Nephron progenitor cell (in vitro differentiated cells): ENCODE results near the gene IZUMO4.

Experiments used
- DNase-seq: peaks from one replicate; pipeline ENCODE4 v3.0.0; 2021
- H3K27ac Mint-ChIP-seq: 2 replicates; pipeline ENCODE4 v1.8.0; 2021; ENCODE audit warnings: mild to moderate bottlenecking, moderate library complexity, mixed read lengths
- H3K27me3 Mint-ChIP-seq: 2 replicates; pipeline ENCODE4 v1.8.0; 2021; ENCODE audit warnings: mild to moderate bottlenecking, low read depth, mixed read lengths; ENCODE audit not compliant: poor library complexity
- H3K36me3 Mint-ChIP-seq: 2 replicates; pipeline ENCODE4 v1.8.0; 2021; ENCODE audit warnings: low read depth, mixed read lengths
- H3K4me1 Mint-ChIP-seq: 2 replicates; pipeline ENCODE4 v1.8.0; 2021; ENCODE audit warnings: mixed read lengths
- H3K4me3 Mint-ChIP-seq: 2 replicates; pipeline ENCODE4 v1.8.0; 2021; ENCODE audit warnings: mild to moderate bottlenecking, moderate library complexity, mixed read lengths
- H3K9me3 Mint-ChIP-seq: 2 replicates; pipeline ENCODE4 v1.8.0; 2021; ENCODE audit warnings: mild to moderate bottlenecking, moderate library complexity, mixed read lengths
- CTCF ChIP-seq: fragments of 200-600 bp; sonication (generic); IDR thresholded peaks from 2 replicates; pipeline ENCODE4 v1.5.0; 2021; ENCODE audit warnings: antibody characterized with exemption

IZUMO4 gene

GRCh38 chr19:2096480-2097202 lies at the start of gene IZUMO4:
Gene IZUMO4 (plus strand): TSS chr19:2096915. CDS start chr19:2096946, 31 bp downstream.
- peak within 1 kb of the TSS; percentile 96 for H3K27ac Mint-ChIP-seq
- peak; percentile 100 for DNase-seq
- TF ChIP-seq CTCF: peak; percentile 13
- H3K27me3 Mint-ChIP-seq: no peaks in the 10 kb centered on the region
- peaks cover 4% of the 10 kb centered on the region for H3K36me3 Mint-ChIP-seq
- no peaks in the 10 kb centered on the region for H3K9me3 Mint-ChIP-seq
- peak within 1 kb of the TSS; percentile 89 for H3K4me3 Mint-ChIP-seq
- H3K4me1 Mint-ChIP-seq: peaks cover 32% of the 10 kb centered on the region

- H3K27ac Mint-ChIP-seq: peak overlapping the region; percentile 75
- H3K4me3 Mint-ChIP-seq: no peak overlapping the region
- no peaks in the 10 kb centered on the region for H3K9me3 Mint-ChIP-seq
- H3K4me1 Mint-ChIP-seq: peaks cover 26% of the 10 kb centered on the region
- DNase-seq: no peak
- no peak for TF ChIP-seq CTCF
- no peaks in the 10 kb centered on the region for H3K27me3 Mint-ChIP-seq
- H3K36me3 Mint-ChIP-seq: peaks cover 4% of the 10 kb centered on the region
These were observed 49.7 kb upstream of the IZUMO4 start for GRCh38 chr19:2047076-2047448.

- Mint-ChIP-seq H3K36me3 (peaks cover 4% of the 10 kb centered on the region), H3K9me3 (no peaks in the 10 kb centered on the region), H3K4me1 (peaks cover 26% of the 10 kb centered on the region), H3K4me3 (no peak overlapping the region), H3K27me3 (no peaks in the 10 kb centered on the region), H3K27ac (no peak overlapping the region)
- no peak for TF ChIP-seq CTCF
- DNase-seq: no peak
These were observed 49.1 kb upstream of the IZUMO4 start for GRCh38 chr19:2047449-2048103.

- Mint-ChIP-seq H3K36me3 (peaks cover 3% of the 10 kb centered on the region), H3K4me1 (peaks cover 25% of the 10 kb centered on the region), H3K9me3 (no peaks in the 10 kb centered on the region), H3K27me3 (no peaks in the 10 kb centered on the region), H3K27ac (no peak overlapping the region), H3K4me3 (no peak overlapping the region)
- no peak for TF ChIP-seq CTCF
- DNase-seq: no peak
These were observed 48.4 kb upstream of the IZUMO4 start for GRCh38 chr19:2048104-2048958.

- Mint-ChIP-seq H3K9me3 (no peaks in the 10 kb centered on the region), H3K4me3 (peak overlapping the region; percentile 87), H3K27ac (no peak overlapping the region), H3K27me3 (no peaks in the 10 kb centered on the region), H3K4me1 (peaks cover 22% of the 10 kb centered on the region), H3K36me3 (no peaks in the 10 kb centered on the region)
- TF ChIP-seq CTCF: no peak
- no peak for DNase-seq
These were observed 47.6 kb upstream of the IZUMO4 start for GRCh38 chr19:2048959-2049740.
